NB4 (cell line): ENCODE data around the gene ASIC2.

Experiments
- TF ChIP-seq, protein P1 (sequence below): IDR thresholded peaks from 2 replicates; pipeline ENCODE4 v1.6.1; 2011; ENCODE audit warnings: low read depth, low read length
- TF ChIP-seq, protein P2 (sequence below): IDR thresholded peaks from one replicate; pipeline ENCODE4 v1.5.1; 2012; ENCODE audit warnings: low read depth, low read length

GRCh38 chr17:33287096-33287725, 5.9 kb downstream of the ASIC2 start:
- TF ChIP-seq, protein P1, sequence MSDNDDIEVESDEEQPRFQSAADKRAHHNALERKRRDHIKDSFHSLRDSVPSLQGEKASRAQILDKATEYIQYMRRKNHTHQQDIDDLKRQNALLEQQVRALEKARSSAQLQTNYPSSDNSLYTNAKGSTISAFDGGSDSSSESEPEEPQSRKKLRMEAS: no peak
- TF ChIP-seq, protein P2, sequence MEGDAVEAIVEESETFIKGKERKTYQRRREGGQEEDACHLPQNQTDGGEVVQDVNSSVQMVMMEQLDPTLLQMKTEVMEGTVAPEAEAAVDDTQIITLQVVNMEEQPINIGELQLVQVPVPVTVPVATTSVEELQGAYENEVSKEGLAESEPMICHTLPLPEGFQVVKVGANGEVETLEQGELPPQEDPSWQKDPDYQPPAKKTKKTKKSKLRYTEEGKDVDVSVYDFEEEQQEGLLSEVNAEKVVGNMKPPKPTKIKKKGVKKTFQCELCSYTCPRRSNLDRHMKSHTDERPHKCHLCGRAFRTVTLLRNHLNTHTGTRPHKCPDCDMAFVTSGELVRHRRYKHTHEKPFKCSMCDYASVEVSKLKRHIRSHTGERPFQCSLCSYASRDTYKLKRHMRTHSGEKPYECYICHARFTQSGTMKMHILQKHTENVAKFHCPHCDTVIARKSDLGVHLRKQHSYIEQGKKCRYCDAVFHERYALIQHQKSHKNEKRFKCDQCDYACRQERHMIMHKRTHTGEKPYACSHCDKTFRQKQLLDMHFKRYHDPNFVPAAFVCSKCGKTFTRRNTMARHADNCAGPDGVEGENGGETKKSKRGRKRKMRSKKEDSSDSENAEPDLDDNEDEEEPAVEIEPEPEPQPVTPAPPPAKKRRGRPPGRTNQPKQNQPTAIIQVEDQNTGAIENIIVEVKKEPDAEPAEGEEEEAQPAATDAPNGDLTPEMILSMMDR: no peak
